ENCODE data around the gene CTDP1.

GRCh38 chr18:79753391-79753851 is 73.8 kb downstream of the CTDP1 start:
- no peak for TF ChIP-seq POLR2A (IDR thresholded peaks at IDR 0.05)
- TF ChIP-seq CTCF (IDR thresholded peaks at IDR 0.05), result no peak
- TF ChIP-seq EP300 (IDR thresholded peaks at IDR 0.05), result no peak
- TF ChIP-seq POLR2AphosphoS5 (IDR thresholded peaks at IDR 0.05), result no peak

All from suprapubic skin (tissue), 4 donors.